Neural progenitor cell (in vitro differentiated cells): Measurements from ENCODE around the gene VPS4B. TPM values are rescaled to one million over a fixed set of nuclear protein-coding genes. Genes with fewer than 3 reads are reported as not detected.
A peak's percentile ranks its signal among the peaks of the same experiment; 100 is the strongest.

Experiments
- DNase-seq: peaks from one replicate; pipeline ENCODE4 v3.0.0-alpha.2; 2016; ENCODE audit warnings: low spot score
- H2AFZ ChIP-seq: fragments of 200-600 bp; sonication (generic); replicated peaks from 2 replicates; pipeline ENCODE4 v1.6.1; 2016; ENCODE audit warnings: antibody characterized with exemption
- H3F3A ChIP-seq: fragments of 200-600 bp; sonication (generic); 2 replicates; pipeline ENCODE4 v1.6.1; 2016; ENCODE audit warnings: antibody characterized with exemption, low read depth
- H3K27ac ChIP-seq: fragments of 200-600 bp; sonication (generic); 2 replicates; pipeline ENCODE4 v1.5.1; 2016; ENCODE audit warnings: mild to moderate bottlenecking
- H3K27me3 ChIP-seq: fragments of 200-600 bp; sonication (generic); 2 replicates; pipeline ENCODE4 v1.6.1; 2016; ENCODE audit warnings: mild to moderate bottlenecking, moderate library complexity
- H3K36me3 ChIP-seq: fragments of 200-600 bp; sonication (generic); 2 replicates; pipeline ENCODE4 v1.5.1; 2016
- H3K4me1 ChIP-seq: fragments of 200-600 bp; sonication (generic); 2 replicates; pipeline ENCODE4 v1.6.1; 2016; ENCODE audit warnings: mixed run types
- H3K4me2 ChIP-seq: fragments of 200-600 bp; sonication (generic); 2 replicates; pipeline ENCODE4 v1.6.1; 2016
- H3K4me3 ChIP-seq: fragments of 200-600 bp; sonication (generic); 2 replicates; pipeline ENCODE4 v1.5.1; 2016
- H3K79me2 ChIP-seq: fragments of 200-600 bp; sonication (generic); 2 replicates; pipeline ENCODE4 v1.6.1; 2016; ENCODE audit warnings: low read depth
- H3K9ac ChIP-seq: fragments of 200-600 bp; sonication (generic); 2 replicates; pipeline ENCODE4 v1.6.1; 2016
- H3K9me3 ChIP-seq: fragments of 200-600 bp; sonication (generic); 2 replicates; pipeline ENCODE4 v1.5.1; 2016; ENCODE audit warnings: low read depth
- H4K20me1 ChIP-seq: fragments of 200-600 bp; sonication (generic); 2 replicates; pipeline ENCODE4 v1.6.1; 2016; ENCODE audit warnings: low read depth
- H3K27ac Mint-ChIP-seq: 3 replicates; pipeline ENCODE4 v1.8.0; 2021; ENCODE audit warnings: mixed read lengths
- H3K27me3 Mint-ChIP-seq: 2 replicates; pipeline ENCODE4 v1.8.0; 2022; ENCODE audit warnings: low read depth, mild to moderate bottlenecking, inconsistent platforms, moderate library complexity, mixed read lengths; ENCODE audit not compliant: insufficient read depth
- H3K36me3 Mint-ChIP-seq: 3 replicates; pipeline ENCODE4 v1.8.0; 2021; ENCODE audit warnings: mixed read lengths
- H3K4me1 Mint-ChIP-seq: 3 replicates; pipeline ENCODE4 v1.8.0; 2021; ENCODE audit warnings: mixed read lengths
- H3K4me3 Mint-ChIP-seq: 3 replicates; pipeline ENCODE4 v1.8.0; 2021; ENCODE audit warnings: mild to moderate bottlenecking, moderate library complexity, mixed read lengths
- H3K9me3 Mint-ChIP-seq: 3 replicates; pipeline ENCODE4 v1.8.0; 2020; ENCODE audit warnings: mixed read lengths
- CTCF ChIP-seq: fragments of 200-600 bp; sonication (generic); IDR thresholded peaks from 2 replicates; pipeline ENCODE4 v1.5.1; 2017; ENCODE audit warnings: antibody characterized with exemption, mild to moderate bottlenecking
- EZH2 ChIP-seq: fragments of 200-600 bp; sonication (generic); IDR thresholded peaks from 2 replicates; pipeline ENCODE4 v1.6.1; 2017; ENCODE audit warnings: antibody characterized with exemption, mild to moderate bottlenecking, moderate library complexity
- EZH2phosphoT487 ChIP-seq: fragments of 200-600 bp; sonication (generic); IDR thresholded peaks from 2 replicates; pipeline ENCODE4 v1.6.1; 2017; ENCODE audit warnings: antibody characterized with exemption
- total RNA-seq: library from RNA; depleted of rRNA; stranded (reverse); fragments of >200 nt; gene quantifications from 2 replicates; pipeline ENCODE4 v1.2.3, GENCODE V29; 2015; ENCODE audit warnings: low replicate concordance

VPS4B gene
- total RNA-seq, 1 donor from 2014 or later = 42.2 TPM

- no peak overlapping the region for H3K4me2 ChIP-seq
- H3K27ac Mint-ChIP-seq = no peak overlapping the region
- H3K79me2 ChIP-seq = no peaks in the 10 kb centered on the region
- TF ChIP-seq EZH2phosphoT487 (no peak), CTCF (no peak), EZH2 (no peak)
- H3K27me3 ChIP-seq = no peaks in the 10 kb centered on the region
- no peaks in the 10 kb centered on the region for H3K4me1 ChIP-seq
- H3K4me1 Mint-ChIP-seq = peaks cover 7% of the 10 kb centered on the region
- no peak overlapping the region for H3K27ac ChIP-seq
- H3K9me3 ChIP-seq = no peaks in the 10 kb centered on the region
- H3F3A ChIP-seq = no peaks in the 10 kb centered on the region
- no peak for DNase-seq
- H3K9ac ChIP-seq = no peak overlapping the region
- H2AFZ ChIP-seq = no peak overlapping the region
- H3K9me3 Mint-ChIP-seq = no peaks in the 10 kb centered on the region
- no peak overlapping the region for H3K4me3 Mint-ChIP-seq
- peaks cover 4% of the 10 kb centered on the region for H3K27me3 Mint-ChIP-seq
- H3K4me3 ChIP-seq = no peak overlapping the region
- no peaks in the 10 kb centered on the region for H3K36me3 ChIP-seq
- no peaks in the 10 kb centered on the region for H4K20me1 ChIP-seq
- no peaks in the 10 kb centered on the region for H3K36me3 Mint-ChIP-seq
Measured at GRCh38 chr18:63440881-63441280, 18.6 kb upstream of the VPS4B start.

- no peaks in the 10 kb centered on the region for H3K36me3 ChIP-seq
- no peak overlapping the region for H3K9ac ChIP-seq
- no peak overlapping the region for H2AFZ ChIP-seq
- no peaks in the 10 kb centered on the region for H3K27me3 ChIP-seq
- Mint-ChIP-seq H3K27me3 (peaks cover 4% of the 10 kb centered on the region), H3K4me3 (no peak overlapping the region), H3K27ac (no peak overlapping the region), H3K9me3 (no peaks in the 10 kb centered on the region), H3K4me1 (peaks cover 7% of the 10 kb centered on the region), H3K36me3 (no peaks in the 10 kb centered on the region)
- no peaks in the 10 kb centered on the region for H4K20me1 ChIP-seq
- no peaks in the 10 kb centered on the region for H3K79me2 ChIP-seq
- H3K4me2 ChIP-seq = no peak overlapping the region
- no peaks in the 10 kb centered on the region for H3K4me1 ChIP-seq
- DNase-seq = no peak
- no peaks in the 10 kb centered on the region for H3K9me3 ChIP-seq
- no peak overlapping the region for H3K4me3 ChIP-seq
- TF ChIP-seq EZH2 = no peak
- no peak for TF ChIP-seq EZH2phosphoT487
- TF ChIP-seq CTCF = no peak
- H3K27ac ChIP-seq = no peak overlapping the region
- H3F3A ChIP-seq = no peaks in the 10 kb centered on the region
Measured at GRCh38 chr18:63440219-63440618, 17.9 kb upstream of the VPS4B start.

- no peak overlapping the region for H3K4me2 ChIP-seq
- H3K27ac Mint-ChIP-seq = no peak overlapping the region
Measured at GRCh38 chr18:63439334-63439733, 17.1 kb upstream of the VPS4B start.

More at GRCh38 chr18:63439334-63439733, 17.1 kb upstream of the VPS4B start:
- no peak overlapping the region for H2AFZ ChIP-seq
- H4K20me1 ChIP-seq = no peaks in the 10 kb centered on the region
- H3K4me1 Mint-ChIP-seq = peaks cover 7% of the 10 kb centered on the region
- no peaks in the 10 kb centered on the region for H3K9me3 Mint-ChIP-seq
- no peak overlapping the region for H3K27ac ChIP-seq
- H3K36me3 ChIP-seq = no peaks in the 10 kb centered on the region
- no peaks in the 10 kb centered on the region for H3K4me1 ChIP-seq
- H3K36me3 Mint-ChIP-seq = no peaks in the 10 kb centered on the region
- no peaks in the 10 kb centered on the region for H3K27me3 ChIP-seq
- H3K79me2 ChIP-seq = no peaks in the 10 kb centered on the region
- H3K4me3 ChIP-seq = no peak overlapping the region
- no peaks in the 10 kb centered on the region for H3K9me3 ChIP-seq
- no peaks in the 10 kb centered on the region for H3F3A ChIP-seq
- no peak overlapping the region for H3K4me3 Mint-ChIP-seq
- H3K9ac ChIP-seq = no peak overlapping the region
- peak; percentile 89 for TF ChIP-seq CTCF
- TF ChIP-seq EZH2 = no peak
- peaks cover 4% of the 10 kb centered on the region for H3K27me3 Mint-ChIP-seq
- DNase-seq = peak; percentile 71
